Esophagus squamous epithelium (tissue), 4 donors: ENCODE data around the gene VPS35L.

Experiments used
- CTCF ChIP-seq, 6 experiments: fragments of 450-650 bp in 4 of 6; fragments of 200-600 bp in 2 of 6; sonication (generic) in 2 of 6; IDR thresholded peaks; one replicate each; pipeline ENCODE4 v1.5.1; 2016 to 2019; ENCODE audit warnings: antibody characterized with exemption in 6 of 6, mild to moderate bottlenecking in 4 of 6, moderate library complexity in 4 of 6
- POLR2A ChIP-seq, 4 donors: fragments of 450-650 bp; IDR thresholded peaks; one replicate each; pipeline ENCODE4 v1.6.1; 2017; ENCODE audit warnings: antibody characterized with exemption in 4 of 4, mild to moderate bottlenecking in 4 of 4, moderate library complexity in 3 of 4

- TF ChIP-seq POLR2A (IDR thresholded peaks at IDR 0.05) (no peak), CTCF (IDR thresholded peaks at IDR 0.05) (no peak)
These were observed 139.5 kb downstream of the VPS35L start for GRCh38 chr16:19694989-19695388.
